ENCODE results near the gene PGM2.

Gene PGM2

DNA sequence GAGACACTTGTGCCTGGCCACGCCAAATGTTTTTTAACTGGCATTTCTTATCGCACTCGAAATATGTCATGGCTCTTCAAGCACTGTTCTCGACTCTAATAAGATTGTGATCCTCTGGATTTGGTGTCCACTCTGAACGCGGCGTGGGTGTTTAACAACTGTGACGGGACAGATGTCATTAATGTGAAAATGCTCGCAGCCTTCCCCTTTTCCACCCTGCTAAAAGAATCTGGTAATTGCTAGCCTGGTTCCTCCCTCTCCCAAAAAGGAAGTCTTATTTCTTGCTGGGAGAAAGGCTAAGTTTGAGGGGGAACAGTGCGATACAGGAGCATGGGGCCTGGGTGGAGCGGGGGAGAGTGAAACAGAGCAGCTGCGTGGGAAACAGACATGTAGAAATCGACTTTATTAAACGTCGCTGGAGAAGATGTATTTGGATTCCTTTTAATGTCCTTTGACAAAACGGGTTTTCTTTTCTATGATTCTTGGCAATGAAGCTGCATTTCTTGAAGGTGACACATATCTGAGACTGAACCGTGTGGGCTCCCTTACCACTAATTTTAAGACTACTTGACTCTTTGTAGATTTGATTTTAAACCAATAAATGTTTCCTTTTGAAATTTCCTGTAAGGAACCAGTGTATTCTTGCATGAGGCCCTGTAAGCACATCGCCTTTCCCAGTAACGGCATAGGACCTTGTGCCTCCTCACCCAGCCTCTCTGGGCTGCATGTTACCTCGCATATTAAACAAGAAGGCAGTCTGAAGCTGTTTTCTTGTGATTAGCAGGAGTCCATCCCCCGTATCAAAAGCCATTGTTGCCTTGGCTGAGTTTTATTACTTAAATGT, 82.2 kb downstream of the PGM2 start:
- DNase-seq: no peak
- TF ChIP-seq POLR2A (IDR thresholded peaks at IDR 0.05; ENCODE audit: low read length) (no peak), GATA1 (IDR thresholded peaks at IDR 0.05; ENCODE audit: low read depth, low read length) (no peak)

DNA sequence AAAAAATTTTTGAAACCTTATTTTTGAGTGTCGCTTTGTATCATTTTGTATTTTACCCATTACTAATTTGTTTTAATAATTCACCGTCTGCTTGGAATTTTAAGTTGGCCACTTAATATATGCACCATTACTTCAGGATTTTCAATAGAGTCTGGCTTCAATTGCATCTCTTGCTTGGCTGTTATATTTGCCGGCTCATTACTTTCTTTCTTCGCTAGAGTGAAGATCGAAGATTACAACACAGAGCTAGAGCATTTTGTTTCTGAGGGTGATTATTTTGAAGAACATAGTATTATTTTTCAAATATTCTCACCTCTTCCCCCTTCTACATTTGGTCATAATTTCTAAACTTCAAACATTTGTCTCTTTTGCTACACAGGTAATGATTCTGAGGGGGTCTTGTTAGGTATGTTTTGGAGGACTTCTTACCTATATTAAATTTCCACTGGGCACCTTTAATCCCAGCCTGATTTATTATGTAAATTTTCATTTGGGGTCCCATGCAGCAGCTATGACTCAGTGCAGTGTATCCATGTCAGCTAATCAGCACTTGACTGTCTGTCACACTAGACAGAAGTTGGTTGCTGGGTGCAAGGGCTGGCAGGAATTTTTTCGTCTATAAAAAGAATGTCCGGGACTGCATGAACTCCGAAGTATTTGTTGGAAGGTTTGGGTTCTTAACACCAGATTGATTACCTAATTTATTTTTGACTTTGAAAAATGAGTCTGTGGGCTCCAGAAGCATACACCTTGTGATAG, 83.0 kb downstream of the PGM2 start:
- no peak for DNase-seq
- no peak for TF ChIP-seq GATA1 (IDR thresholded peaks at IDR 0.05; ENCODE audit: low read depth, low read length)
- TF ChIP-seq POLR2A (IDR thresholded peaks at IDR 0.05; ENCODE audit: low read length): no peak

DNA sequence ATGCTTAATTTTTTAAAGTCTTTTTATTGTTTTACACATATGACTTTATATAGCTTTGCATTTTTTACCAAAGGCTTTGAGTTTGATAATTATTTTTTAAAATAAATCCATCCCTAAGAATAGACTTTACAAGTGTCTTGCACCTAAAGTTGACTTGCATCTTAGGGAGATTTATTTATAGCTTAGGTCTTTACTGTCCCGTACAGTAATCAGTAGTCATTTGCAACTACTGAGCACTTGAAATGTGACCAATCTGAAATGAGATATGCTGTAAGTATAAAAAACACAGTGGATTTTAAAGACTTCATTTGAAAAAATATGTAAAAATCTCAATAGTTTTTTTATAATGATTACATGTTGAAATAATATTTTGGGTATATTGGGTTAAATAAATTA, 83.6 kb downstream of the PGM2 start:
- TF ChIP-seq POLR2A (IDR thresholded peaks at IDR 0.05; ENCODE audit: low read length): no peak
- no peak for TF ChIP-seq GATA1 (IDR thresholded peaks at IDR 0.05; ENCODE audit: low read depth, low read length)
- DNase-seq: no peak

All from erythroblast (primary cell).